Measurements from ENCODE around the gene PPM1B.
A peak's percentile ranks its signal among the peaks of the same experiment; 100 is the strongest.
"Not testable (repeated sequence)": the region's sequence is repeated elsewhere in the genome, so short reads cannot be mapped to it uniquely, and the experiment has no call there.

The PPM1B gene

DNA sequence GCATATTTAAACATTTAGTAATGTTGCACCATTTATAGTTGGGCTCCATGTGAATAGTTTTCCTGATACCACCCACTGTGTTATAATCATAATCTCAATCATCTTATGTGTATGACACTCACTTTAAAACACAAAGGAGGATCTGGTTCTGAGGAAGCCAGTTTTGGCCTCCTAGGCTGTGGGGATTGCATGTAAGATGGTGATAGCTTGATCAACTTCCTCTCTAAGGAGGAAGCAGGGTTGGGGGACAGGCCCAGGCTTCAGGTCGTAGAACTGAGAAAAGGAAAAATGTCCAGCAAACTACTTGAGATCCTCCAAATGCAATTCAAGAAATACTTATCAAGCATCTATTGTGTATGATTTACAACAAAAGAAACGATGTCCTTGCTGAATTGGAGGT, 4.9 kb upstream of the PPM1B start:
- DNase-seq (ENCODE audit: low read depth), result no peak

- no peak for DNase-seq (ENCODE audit: low read depth)
Measured at GRCh38 chr2:44164617-44165016, 4.1 kb upstream of the PPM1B start.

DNA sequence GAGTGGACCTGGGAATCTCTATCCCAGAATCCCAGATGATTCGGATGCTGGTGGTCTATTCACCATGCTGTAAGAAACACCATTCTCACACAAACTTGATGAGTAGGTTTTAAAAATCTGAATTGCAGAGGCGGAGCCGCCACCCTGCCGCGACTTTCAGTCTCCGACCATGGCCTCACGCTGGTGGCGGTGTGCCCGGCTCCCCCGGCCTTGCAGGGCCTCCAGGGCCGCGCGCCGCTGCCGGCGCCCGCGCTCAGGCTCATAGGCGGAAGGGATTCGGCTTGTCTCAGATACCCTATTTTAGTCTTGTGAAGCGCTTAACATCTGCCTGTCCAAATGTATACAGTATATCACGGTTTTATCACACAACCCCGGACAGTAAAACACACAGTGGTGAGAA, 2.6 kb upstream of the PPM1B start:
- no peak for DNase-seq (ENCODE audit: low read depth)

DNA sequence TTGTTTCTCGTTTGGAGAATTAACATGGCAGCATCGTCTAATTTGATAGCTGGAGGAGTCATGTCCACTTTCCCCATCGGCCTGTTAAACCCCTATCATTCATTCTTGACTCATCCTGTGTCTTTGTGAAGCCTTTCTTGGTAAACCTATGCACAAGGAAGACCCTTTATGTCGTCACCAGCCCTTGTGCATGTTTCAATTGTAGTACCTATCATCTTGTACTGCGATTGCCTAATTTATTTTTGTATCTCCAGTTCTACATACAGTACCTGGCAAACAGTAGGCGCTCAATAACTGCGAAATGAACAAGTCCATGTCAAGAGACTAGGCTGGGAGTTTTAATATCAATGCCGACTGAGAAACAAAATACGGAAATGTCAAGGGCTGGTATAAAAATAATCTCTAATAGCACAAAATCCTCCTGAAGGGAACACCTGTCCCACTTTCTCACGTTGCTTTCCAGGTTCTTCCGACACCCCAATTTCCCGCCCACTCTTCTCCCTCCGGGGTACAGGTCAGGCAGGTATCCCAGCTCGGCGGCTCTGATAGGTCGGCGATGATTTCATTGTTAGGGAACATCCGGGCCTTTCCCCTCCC, 1.3 kb upstream of the PPM1B start:
- DNase-seq (ENCODE audit: low read depth), result no peak

DNA sequence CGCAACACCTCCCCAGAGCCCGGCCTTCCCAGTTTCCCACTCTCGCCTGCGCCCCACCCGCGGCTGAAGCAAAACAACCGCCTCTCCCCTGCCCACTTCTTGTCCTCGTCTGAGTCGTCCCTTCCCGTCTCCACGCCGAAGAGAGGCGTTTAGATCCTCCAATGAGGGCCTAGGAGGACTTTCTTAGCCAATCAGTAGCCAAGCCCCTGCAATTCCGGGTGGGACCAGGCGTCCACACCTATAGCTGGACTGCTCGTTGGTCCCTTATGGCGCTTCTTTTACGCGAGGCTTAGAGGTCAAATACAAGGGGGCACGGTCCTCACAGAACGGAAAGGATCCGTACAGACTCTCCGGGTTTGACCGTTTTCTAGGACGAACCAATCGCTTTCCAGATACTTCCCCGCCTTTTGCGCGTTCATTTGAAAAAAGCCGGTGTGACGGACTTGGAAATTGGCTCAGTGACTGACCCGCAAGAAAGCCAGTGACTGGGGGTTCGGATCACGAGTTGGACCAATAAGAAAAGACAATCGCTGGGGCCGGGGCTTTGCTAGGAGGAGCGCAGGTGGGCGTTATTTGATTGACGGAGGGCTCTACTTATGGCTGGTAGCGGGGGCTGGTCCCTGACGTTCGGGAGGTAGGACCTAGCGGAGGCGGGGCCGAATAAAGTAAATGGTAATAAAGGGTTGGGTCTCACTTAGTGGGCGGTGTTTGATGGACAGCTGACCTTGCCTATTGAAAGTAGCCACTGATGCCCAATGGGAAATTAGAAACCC, 581 bp upstream of the PPM1B start:
- DNase-seq (ENCODE audit: low read depth), result peak; percentile 99

DNA sequence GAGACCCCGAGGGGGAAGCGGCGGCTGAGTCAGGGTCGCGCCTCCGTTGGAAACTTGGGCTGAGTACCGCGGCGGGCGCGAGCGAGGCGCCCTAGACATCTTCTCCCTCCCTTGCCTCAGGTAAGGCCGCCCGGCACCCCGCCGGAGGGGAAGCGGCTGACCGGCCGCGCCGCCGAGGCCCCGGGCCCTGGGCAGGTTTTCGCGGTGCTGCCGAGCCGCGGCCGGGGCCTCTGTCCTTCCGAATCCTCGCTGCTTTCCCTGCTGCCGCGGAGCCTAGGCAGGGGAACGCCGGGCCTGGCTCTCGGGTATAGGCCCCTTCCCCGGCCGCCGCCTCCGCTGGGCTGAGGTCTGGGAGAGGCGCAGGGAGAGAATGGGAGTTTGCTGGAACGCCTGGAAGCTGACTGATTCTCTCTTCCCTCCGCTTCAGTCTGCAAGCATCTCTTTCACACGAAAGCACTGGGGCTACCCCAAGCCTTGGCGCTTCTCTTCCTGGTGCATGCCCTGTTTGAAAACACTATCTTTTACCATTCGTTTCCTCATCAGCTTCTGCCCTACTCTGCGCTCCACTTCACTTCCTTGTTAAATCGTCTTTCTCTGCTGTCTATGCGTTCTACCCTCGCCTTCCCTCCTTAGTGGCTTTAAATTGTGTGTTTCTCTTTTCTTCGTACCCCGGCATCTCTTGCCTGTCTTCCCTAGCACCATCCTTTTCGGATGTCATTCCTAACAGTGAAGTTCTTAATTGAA, 652 bp downstream of the PPM1B start:
- peak; percentile 33 for DNase-seq (ENCODE audit: low read depth)

- peak; percentile 36 for DNase-seq (ENCODE audit: low read depth)
Measured at GRCh38 chr2:44170311-44170717, 1.6 kb downstream of the PPM1B start.

- no peak for DNase-seq (ENCODE audit: low read depth)
Measured at GRCh38 chr2:44171018-44171417, 2.3 kb downstream of the PPM1B start.

- not testable (repeated sequence) for DNase-seq (ENCODE audit: low read depth)
Measured at GRCh38 chr2:44171442-44171841, 2.8 kb downstream of the PPM1B start.

DNA sequence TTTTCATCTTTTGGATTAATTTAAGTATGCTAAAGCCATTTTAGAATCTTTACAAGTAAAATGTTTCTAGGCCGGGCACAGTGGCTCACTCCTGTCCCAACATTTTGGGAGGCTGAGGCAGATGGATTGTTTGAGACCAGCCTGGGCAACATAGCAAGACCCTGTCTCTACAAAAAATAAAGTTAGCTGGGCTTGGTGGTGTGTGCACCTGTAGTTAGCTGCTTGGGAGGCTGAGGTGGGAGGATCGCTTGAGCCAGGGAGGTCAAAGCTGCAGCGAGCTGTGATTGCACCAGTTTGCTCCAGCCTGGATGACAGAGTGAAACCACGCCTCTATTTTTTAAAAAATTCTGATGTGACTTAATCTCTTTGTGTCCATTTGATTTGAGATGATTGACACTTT, 3.9 kb downstream of the PPM1B start:
- no peak for DNase-seq (ENCODE audit: low read depth)

DNA sequence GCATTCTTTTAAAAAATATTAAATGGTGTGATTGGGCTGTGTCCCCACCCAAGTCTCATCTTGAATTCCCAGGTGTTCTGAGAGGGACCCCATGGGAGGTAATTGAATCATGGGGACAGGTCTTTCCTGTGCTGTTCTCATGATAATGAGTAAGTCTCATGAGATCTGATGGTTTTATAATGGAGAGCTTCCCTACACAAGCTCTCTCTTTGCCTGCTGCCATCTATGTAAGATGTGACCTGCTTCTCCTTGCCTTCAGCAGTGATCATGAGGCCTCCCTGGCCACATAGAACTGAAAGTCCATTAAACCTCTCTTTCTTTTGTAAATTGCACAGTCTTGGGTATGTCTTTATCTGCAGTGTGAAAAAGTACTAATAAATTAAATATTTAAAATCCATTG, 10.3 kb downstream of the PPM1B start:
- no peak for DNase-seq (ENCODE audit: low read depth)

- no peak for DNase-seq (ENCODE audit: low read depth)
Measured at GRCh38 chr2:44181648-44182047, 13.0 kb downstream of the PPM1B start.

GRCh38 chr2:44184106-44184505, 15.4 kb downstream of the PPM1B start:
- DNase-seq (ENCODE audit: low read depth), result no peak

DNA sequence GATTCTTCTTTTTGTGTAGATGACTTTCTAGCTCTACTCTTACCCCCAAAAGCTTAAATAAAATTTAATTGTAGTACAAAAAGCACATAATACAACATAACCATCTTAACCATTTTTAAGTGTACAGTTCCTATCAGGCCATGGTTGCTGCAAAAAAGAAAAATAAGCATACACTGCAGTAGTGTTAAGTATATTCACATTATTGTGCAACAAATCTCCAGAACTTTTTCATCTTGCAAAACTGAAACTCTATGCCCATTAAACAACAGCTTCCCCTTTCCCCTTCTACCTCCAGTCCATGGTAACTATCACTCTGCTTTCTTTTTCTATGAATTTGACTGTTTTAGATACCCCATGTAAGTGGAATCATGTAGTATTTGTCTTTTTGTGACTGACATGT, 18.1 kb downstream of the PPM1B start:
- DNase-seq (ENCODE audit: low read depth), result no peak

DNA sequence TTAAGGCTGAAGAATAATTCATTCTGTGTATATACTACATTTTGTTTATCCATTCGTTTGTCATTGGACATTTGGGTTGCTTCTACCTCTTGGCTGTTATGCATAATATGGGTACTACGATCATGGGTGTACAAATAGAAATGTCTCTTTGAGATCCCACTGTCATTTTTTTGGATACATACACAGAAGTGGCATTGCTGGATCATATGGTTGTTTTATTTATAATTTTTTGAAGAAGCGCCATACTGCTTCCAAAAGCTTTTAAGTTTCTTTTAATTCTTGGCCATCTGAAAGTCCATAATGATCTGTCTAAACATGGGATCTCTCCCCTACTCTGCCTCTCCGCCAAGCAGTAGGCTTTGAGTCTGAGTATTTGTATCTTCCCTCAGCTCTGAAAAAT, 18.6 kb downstream of the PPM1B start:
- DNase-seq (ENCODE audit: low read depth), result no peak

DNA sequence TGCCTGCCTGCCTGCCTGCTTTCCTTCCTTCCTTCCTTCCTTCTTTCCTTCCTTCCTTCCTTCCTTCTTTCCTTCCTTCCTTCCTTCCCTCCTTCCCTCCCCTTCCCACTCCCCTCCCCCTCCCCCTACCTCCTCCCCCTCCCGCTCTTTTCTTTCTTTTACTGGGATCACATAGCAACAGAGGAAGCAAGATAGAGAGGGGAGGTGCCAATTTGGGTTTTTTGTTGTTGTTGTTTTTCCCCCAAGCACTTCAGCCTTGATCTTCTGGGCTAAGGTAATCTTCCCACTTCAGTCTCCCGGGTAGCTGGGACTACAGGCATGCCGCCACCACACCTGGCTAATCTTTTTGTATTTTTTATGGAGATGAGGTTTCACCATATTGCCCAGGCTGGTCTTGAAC, 20.0 kb downstream of the PPM1B start:
- DNase-seq (ENCODE audit: low read depth), result no peak

DNA sequence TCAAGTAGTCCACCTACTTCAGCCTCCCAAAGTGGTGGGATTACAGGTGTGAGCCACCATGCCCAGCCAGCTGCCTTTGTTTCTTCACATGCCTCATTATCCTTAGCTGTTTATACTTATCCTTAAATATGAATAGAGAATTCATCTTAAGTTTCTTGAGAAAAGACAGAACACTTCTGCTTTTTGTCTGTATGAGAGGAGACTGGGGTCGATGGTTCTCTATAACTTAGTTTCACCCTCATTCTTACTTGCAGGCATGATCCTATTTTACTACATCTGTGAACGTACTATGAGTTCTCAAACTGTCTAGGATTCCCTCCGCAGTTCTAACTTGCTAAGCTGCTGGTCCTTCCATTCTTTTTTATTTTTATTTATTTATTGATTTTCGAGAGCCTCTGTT, 20.4 kb downstream of the PPM1B start:
- no peak for DNase-seq (ENCODE audit: low read depth)

DNA sequence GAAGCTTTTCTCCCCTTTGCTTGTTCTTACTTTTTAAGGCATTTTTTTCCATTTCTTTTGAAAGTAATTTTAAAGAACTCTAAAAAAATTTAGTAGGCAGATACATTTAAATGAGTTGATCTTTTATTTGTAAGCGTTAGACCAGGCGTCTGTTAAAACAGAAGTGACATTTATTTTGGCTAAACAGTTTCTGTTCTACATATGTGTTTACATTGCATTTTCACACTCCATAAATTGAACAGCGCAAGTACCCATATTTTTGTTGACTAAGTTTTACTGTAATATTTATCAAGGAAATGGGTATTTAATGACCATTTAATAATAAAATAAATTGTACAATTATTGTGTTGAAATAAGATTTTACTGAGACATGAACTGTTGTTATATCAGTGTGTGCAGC, 21.9 kb downstream of the PPM1B start:
- no peak for DNase-seq (ENCODE audit: low read depth)

DNA sequence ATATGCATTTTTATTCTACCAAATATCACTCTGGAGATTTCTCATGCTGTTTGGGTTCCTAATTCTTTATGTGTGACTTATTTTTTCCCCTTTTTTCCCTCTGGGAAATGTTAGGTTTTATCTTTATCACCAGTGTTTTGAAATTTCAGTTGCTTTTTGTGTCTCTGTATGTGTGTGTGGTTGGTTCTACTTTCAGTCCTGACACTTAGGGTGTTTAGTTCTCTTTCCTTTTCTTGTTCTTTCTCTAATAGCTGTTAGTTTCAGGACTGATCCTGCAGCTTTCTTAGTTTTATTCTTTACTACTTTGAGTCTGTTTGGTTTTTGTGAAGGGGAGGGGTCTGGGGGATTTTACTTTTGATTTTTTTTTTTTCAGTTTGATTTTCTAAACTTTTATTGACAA, 23.1 kb downstream of the PPM1B start:
- no peak for DNase-seq (ENCODE audit: low read depth)

DNA sequence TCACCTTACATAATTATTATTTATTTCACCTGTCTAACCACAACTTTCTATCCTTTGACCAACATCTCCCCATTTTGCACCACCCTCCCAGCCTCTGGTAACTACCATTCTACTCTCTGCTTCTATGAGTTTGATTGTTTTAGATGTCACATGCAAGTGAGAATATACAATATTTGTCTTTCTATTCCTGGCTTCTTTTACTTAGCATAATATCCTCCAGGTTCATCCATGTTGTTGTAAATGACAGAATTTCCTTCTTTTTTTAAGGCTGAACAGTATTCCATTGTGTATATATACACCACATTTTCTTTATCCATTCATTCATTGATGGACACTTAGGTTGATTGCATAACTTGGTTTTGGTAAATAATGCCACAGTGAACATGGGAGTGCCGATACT, 24.0 kb downstream of the PPM1B start:
- no peak for DNase-seq (ENCODE audit: low read depth)

- no peak for DNase-seq (ENCODE audit: low read depth)
Measured at GRCh38 chr2:44195714-44196113, 27.0 kb downstream of the PPM1B start.

- no peak for DNase-seq (ENCODE audit: low read depth)
Measured at GRCh38 chr2:44197816-44198215, 29.1 kb downstream of the PPM1B start.

DNA sequence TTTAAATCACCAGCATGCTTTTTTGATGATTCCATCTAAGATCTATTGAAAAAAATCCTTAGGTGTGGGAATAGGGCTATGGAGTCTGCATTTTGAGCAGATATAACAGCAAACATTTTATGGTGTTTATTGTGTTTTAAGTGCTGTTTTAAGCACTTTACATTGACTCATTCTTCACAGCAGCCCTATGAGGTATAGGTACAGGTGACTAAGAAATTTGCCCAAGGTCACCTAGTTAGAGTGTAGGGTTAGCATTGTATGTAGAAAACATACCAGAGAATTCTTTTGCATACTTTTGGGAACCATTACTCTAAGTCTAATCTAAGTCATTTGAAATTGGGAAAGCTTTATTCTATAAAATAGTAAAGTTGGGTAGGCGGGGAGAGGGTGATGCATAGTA, 31.3 kb downstream of the PPM1B start:
- no peak for DNase-seq (ENCODE audit: low read depth)
